IPS-11a (cell line): Measurements from ENCODE around the gene LMLN.
A peak's percentile ranks its signal among the peaks of the same experiment; 100 is the strongest.
"Not testable (repeated sequence)": the region's sequence is repeated elsewhere in the genome, so short reads cannot be mapped to it uniquely, and the experiment has no call there.

Experiments
- H3K4me3 ChIP-seq: one replicate; pipeline ENCODE4 v1.5.1; 2013; ENCODE audit warnings: low read depth, low read length, control low read depth

Gene LMLN

DNA sequence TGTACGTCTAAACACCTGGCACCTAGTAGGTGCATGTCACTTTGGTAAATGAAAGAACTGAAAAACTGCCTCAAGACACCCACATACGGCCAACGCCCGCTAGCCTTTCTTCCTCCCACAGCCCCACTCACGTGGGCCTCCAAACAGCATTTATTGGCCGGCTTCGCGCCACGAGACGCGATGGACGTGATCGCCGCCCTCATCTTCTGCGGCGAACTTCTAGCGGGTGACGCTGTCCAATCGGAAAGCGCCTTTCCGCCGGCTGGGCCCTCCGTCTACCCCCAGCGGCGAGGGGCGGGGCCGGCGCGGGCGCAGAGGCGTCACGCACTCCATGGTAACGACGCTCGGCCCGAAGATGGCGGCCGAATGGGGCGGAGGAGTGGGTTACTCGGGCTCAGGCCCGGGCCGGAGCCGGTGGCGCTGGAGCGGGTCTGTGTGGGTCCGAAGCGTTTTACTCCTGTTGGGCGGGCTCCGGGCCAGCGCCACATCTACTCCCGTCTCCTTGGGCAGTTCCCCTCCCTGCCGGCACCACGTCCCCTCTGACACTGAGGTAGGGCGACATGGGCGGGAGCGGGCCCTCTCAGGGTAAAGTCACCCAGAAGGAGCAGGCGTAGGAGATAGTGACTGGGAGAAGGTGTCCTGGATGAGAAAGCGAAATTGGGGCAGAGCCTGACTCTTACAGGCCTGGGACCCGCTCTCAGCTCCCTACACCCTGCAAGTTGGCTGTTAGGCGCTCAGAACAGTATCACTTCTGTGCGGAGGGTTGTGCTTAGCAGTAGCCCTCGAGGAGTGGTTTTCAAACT, at the start of gene LMLN:
LMLN (plus strand) TSS at position 327 of the 803 bp plus-strand sequence; CDS start at position 356, 29 bp downstream.
- H3K4me3 ChIP-seq: peak within 1 kb of the TSS; percentile 66

- no peak overlapping the region for H3K4me3 ChIP-seq
Measured at GRCh38 chr3:197912741-197913476, 47.1 kb upstream of the LMLN start.

GRCh38 chr3:197913641-197914380, 46.2 kb upstream of the LMLN start:
- H3K4me3 ChIP-seq: no peak overlapping the region

DNA sequence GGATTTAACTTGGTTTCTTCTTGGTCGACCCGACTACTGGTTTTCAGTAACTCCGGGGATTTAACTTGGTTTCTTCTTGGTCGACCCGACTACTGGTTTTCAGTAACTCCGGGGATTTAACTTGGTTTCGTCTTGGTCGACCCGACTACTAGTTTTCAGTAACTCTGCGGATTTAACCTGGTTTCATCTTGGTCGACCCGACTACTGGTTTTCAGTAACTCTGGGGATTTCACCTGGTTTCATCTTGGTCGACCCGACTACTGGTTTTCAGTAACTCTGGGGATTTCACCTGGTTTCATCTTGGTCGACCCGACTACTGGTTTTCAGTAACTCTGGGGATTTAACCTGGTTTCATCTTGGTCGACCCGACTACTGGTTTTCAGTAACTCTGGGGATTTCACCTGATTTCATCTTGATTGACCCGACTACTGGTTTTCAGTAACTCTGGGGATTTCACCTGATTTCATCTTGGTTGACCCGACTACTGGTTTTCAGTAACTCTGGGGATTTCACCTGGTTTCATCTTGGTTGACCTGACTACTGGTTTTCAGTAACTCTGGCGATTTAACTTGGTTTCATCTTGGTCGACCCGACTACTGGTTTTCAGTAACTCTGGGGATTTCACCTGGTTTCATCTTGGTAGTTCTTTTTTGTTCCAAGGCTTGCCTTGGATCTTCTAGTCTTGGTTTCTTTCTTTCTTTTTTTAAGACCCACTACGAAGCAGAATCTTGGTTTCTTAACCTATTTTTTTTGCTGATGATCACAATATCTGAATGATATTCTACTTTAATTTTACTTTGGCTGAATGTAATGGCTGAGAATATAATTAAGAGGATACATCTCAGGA, 38.4 kb upstream of the LMLN start:
- not testable (repeated sequence) for H3K4me3 ChIP-seq

GRCh38 chr3:197926418-197926817, 33.6 kb upstream of the LMLN start:
- H3K4me3 ChIP-seq: no peak overlapping the region

GRCh38 chr3:197927578-197927977, 32.4 kb upstream of the LMLN start:
- not testable (repeated sequence) for H3K4me3 ChIP-seq

GRCh38 chr3:197936819-197937384, 23.1 kb upstream of the LMLN start:
- H3K4me3 ChIP-seq: no peak overlapping the region

DNA sequence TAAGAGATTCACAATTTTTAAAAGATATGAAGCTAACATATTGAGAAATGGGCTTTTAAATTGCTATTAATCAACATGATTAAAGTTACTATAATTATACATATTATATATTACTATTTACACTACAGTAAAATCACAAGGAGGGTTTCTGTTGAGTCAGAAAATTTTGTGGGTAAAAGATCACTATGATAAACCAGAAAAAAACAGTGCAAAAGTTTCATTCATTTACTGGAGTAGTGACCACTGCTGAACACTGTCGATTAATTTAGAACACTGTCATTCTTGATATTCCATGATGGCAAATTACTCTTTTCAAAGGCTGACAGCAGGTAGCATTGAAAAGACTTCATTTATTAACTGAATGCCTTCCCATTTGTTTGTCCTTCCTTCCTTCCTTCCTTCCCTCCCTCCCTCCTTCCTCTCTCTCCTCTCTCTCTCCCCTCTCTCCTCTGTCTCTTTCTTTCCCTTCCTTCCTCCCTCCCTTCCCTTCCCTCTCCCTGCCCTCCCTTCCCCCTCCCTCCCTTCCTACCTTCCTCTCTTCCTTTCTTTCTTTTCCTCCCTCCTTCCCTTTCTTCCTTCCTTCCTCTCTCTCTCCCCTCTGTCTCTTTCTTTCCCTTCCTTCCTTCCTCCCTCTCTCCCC, 19.2 kb upstream of the LMLN start:
- no peak overlapping the region for H3K4me3 ChIP-seq

GRCh38 chr3:197942956-197943556, 17.0 kb upstream of the LMLN start:
- H3K4me3 ChIP-seq: no peak overlapping the region

GRCh38 chr3:197949191-197949777, 10.7 kb upstream of the LMLN start:
- peak overlapping the region; percentile 100 for H3K4me3 ChIP-seq

DNA sequence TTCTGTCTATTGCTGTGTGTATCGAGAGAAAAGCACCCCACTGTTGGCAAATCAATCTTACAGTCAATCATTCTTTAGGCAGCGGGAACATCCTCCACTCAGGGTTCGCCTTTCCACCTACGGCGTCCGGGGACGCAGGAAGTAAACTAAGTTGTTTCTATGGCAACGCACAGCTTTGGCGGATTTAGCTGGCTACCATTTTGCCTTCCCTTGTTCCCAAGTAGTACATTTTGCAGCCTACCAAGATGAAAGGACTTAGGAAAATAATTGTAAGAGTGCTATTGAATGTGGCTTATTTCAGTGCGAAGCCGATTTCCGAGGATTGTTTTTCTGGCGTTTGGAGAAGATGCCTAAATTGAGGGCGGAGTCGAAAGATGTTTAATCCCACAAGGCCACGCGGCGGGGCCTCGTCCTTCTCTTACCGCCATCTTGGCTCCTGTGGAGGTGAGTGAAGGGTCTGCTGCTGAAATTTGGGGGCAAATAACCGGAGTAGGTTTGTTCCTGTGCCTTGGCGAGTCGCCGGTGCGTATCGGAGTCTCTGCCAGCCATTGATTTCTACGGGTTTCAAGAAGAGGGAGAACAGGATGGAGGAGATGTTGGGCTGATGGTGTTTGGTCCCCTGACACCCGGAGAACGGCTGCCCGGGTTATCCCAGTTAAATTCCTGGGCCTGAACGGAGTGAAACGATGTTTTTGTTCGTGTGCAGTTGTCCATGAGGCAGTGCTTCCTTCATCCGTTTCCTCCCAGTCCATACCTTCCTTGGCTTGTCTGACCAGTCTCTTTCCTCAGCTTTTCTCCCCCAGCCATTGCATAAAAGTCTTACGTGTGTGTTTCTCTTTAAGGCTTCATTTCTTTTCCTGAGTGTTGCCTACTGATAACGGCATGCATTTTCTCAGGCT, 10.0 kb upstream of the LMLN start, which contains the start of gene RPL35A:
RPL35A (plus strand) TSS at position 413 of the 899 bp plus-strand sequence. CDS start 778 bp downstream, outside the sequence.
- peak within 1 kb of the TSS; percentile 100 for H3K4me3 ChIP-seq

DNA sequence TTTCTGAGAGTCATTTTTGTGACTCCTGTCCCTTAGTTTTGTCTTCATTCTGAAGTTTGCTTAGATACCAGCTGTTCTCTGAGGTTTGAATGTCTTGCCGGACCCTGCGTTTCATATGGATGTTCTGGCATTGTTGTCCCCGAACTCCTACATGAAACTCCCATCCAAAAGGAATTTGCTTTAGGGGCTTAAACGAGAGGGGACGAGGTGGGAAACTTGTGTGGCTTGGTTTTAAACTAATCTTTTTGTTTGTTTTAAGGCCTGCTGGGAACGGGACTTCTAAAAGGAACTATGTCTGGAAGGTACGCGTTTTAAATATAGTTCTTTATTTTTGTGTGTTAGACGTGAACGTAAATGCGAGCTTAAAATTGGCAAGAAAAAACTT, 9.3 kb upstream of the LMLN start:
- H3K4me3 ChIP-seq: peak overlapping the region; percentile 100

GRCh38 chr3:197951392-197951990, 8.5 kb upstream of the LMLN start:
- H3K4me3 ChIP-seq: peak overlapping the region; percentile 100

DNA sequence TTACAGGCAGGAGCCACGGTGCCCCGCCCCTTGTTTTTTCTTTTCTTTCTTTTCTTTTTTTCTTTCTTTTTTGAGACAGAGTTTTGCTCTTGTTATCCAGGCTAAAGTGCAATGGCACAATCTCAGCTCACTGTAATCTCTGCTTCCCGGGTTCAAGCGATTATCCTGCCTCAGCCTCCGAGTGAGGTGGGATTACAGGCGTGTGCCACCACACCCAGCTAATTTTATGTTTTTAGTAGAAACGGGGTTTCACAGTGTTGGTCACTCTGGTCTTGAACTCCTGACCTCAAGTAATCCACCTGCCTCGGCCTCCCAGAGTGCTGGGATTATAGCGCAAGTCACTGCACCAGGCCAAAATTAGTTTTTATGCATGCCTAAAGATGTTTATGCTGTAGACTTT, 7.6 kb upstream of the LMLN start:
- no peak overlapping the region for H3K4me3 ChIP-seq

DNA sequence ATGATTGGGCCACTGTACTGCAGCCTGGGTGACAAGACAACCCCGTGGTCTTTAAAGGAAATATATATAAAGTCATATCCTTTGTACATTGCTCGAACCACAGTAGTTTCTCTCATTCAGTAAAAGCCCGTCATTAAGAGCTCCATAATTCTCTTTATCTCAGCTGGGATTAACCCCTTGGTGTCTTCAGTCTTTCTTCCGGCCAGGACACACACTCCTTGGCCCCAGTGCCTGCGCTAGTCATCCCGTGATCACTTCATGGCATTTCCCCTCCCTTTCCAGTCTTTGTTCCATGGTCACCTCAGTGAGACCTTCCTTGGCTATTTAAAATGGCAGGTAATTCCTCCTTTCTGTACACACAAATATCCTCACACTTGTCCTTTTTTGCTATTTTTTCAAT, 6.7 kb upstream of the LMLN start:
- H3K4me3 ChIP-seq: no peak overlapping the region

DNA sequence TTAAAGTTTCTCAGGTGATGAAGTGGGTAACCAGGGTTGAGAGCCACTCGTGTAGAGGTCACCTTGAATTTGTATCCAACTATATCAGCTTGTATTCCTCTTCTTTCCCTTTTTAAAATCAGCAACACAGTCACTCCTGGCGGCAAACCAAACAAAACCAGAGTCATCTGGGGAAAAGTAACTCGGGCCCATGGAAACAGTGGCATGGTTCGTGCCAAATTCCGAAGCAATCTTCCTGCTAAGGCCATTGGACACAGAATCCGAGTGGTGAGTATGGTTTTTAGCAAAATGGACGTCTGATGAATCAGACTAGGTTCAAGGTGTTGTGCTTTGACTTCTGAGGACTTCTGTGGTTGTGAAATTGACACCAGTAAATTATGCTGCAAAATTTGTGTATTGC, 6.1 kb upstream of the LMLN start:
- H3K4me3 ChIP-seq: no peak overlapping the region

- no peak overlapping the region for H3K4me3 ChIP-seq
Measured at GRCh38 chr3:197955892-197956477, 4.0 kb upstream of the LMLN start.
